CD4-positive, alpha-beta T cell (primary cell): ENCODE measurements around the gene MAZ. TPM values are rescaled to one million over a fixed set of nuclear protein-coding genes. Genes with fewer than 3 reads are reported as not detected.

ENCODE experiments used
- ATAC-seq: fragments of 200-7000 bp; cut with Tn5 transposase; one replicate; pipeline ENCODE4 v1.10.0; 2022; ENCODE audit warnings: mild to moderate bottlenecking; ENCODE audit not compliant: poor library complexity
- CTCF ChIA-PET: fragments of 350-600 bp; sonication (Branson Sonifier 250); formaldehyde crosslinking; loops from one replicate; lab custom pipeline; 2021; ENCODE audit warnings: antibody characterized with exemption, inconsistent platforms; lab: Charles Lee
- POLR2A ChIA-PET: fragments of 350-600 bp; sonication (Branson Sonifier 250); formaldehyde crosslinking; loops from one replicate; lab custom pipeline; 2021; ENCODE audit warnings: antibody characterized with exemption, inconsistent platforms; lab: Charles Lee
- DNase-seq, 14 experiments: peaks; one replicate each; pipeline ENCODE4 v3.0.0-alpha.2; 2013 to 2020; ENCODE audit warnings: mixed read lengths in 2 of 14
- H3K27ac ChIP-seq, 2 donors: one replicate each; pipeline versions ENCODE4 v1.5.1 to v1.7.0; 2013; ENCODE audit warnings: low read length in 2 of 2, low read depth in 1 of 2, mild to moderate bottlenecking in 1 of 2
- H3K27me3 ChIP-seq, 2 experiments: 1 replicate in 1 of 2; 2 replicates in 1 of 2; pipeline versions ENCODE4 v1.6.1 to v1.7.0; 2013; ENCODE audit warnings: low read length in 2 of 2, control low read depth in 1 of 2, mild to moderate bottlenecking in 1 of 2, moderate library complexity in 1 of 2; ENCODE audit not compliant: insufficient read depth in 2 of 2, control insufficient read depth in 1 of 2
- H3K36me3 ChIP-seq: one replicate; pipeline ENCODE4 v1.6.1; 2013; ENCODE audit warnings: low read length, control low read depth; ENCODE audit not compliant: insufficient read depth
- H3K4me1 ChIP-seq: one replicate; pipeline ENCODE4 v1.6.1; 2013; ENCODE audit warnings: low read length, control low read depth; ENCODE audit not compliant: insufficient read depth
- H3K4me3 ChIP-seq: one replicate; pipeline ENCODE4 v1.5.1; 2013; ENCODE audit warnings: mild to moderate bottlenecking, low read length, moderate library complexity
- H3K9me3 ChIP-seq, 2 experiments: 1 replicate in 1 of 2; 2 replicates in 1 of 2; pipeline versions ENCODE4 v1.6.1 to v1.7.0; 2013; ENCODE audit warnings: low read length in 2 of 2, mild to moderate bottlenecking in 2 of 2, control low read depth in 1 of 2, moderate library complexity in 1 of 2; ENCODE audit not compliant: control insufficient read depth in 1 of 2, insufficient read depth in 1 of 2
- H3K27ac Mint-ChIP-seq: one replicate; pipeline ENCODE4 v1.8.0; 2020; ENCODE audit warnings: mixed read lengths
- H3K27me3 Mint-ChIP-seq: one replicate; pipeline ENCODE4 v1.8.0; 2021; ENCODE audit warnings: mixed read lengths
- H3K36me3 Mint-ChIP-seq: one replicate; pipeline ENCODE4 v1.8.0; 2021; ENCODE audit warnings: low read depth, mixed read lengths
- H3K4me1 Mint-ChIP-seq: one replicate; pipeline ENCODE4 v1.8.0; 2021; ENCODE audit warnings: low read depth, mixed read lengths
- H3K4me3 Mint-ChIP-seq: one replicate; pipeline ENCODE4 v1.8.0; 2020; ENCODE audit warnings: mild to moderate bottlenecking, mixed read lengths
- H3K9me3 Mint-ChIP-seq: one replicate; pipeline ENCODE4 v1.8.0; 2020; ENCODE audit warnings: mixed read lengths
- CTCF ChIP-seq: fragments of 200-600 bp; IDR thresholded peaks from one replicate; pipeline ENCODE4 v1.8.0; 2022; ENCODE audit warnings: antibody characterized with exemption, mild to moderate bottlenecking
- intact Hi-C, 2 experiments: fragments of 100-400 bp; cut with DNase I in 1 of 2; cut with micrococcal nuclease in 1 of 2; formaldehyde crosslinking; loops; one replicate each; pipeline versions ENCODE4 v1.15.1 to v1.9.0; 2023 to 2025; cut with DNase I, micrococcal nuclease
- total RNA-seq, 174 experiments: library from RNA in 2 of 174; stranded (reverse) in 2 of 174; gene quantifications; one replicate each; pipeline ENCODE4 v1.2.3 and lab custom pipeline; 2021 to 2026

Gene MAZ
- total RNA-seq, 2 experiments from 2014 or later, result 251 to 253 TPM

- TF ChIP-seq CTCF, result no peak
- Mint-ChIP-seq H3K36me3 (peaks cover 46% of the 10 kb centered on the region), H3K27me3 (no peaks in the 10 kb centered on the region), H3K27ac (peak overlapping the region; percentile 49), H3K9me3 (no peaks in the 10 kb centered on the region), H3K4me1 (peaks cover 79% of the 10 kb centered on the region), H3K4me3 (peak overlapping the region; percentile 73)
- ChIA-PET CTCF (interaction anchor here (1.6 kb wide), 1 partner anchor 34 kb away, joined by 5 read pairs; no protein-coding TSS in a partner anchor), POLR2A (interaction anchor here (1.0 to 10.4 kb wide), 4 partner anchors 9 to 159 kb away, joined by 3 to 190 read pairs (median 76); partner anchors contain the start of genes KIF22 and MAZ)
- H3K27me3 ChIP-seq, result no peaks in the 10 kb centered on the region
- no peaks in the 10 kb centered on the region for H3K9me3 ChIP-seq
- peaks cover 28% of the 10 kb centered on the region for H3K36me3 ChIP-seq
- no peak overlapping the region for H3K27ac ChIP-seq
- intact Hi-C loops, result loop anchor here in 1 of 2 experiments (2.0 kb wide), 1 partner anchor 183 kb away; the partner anchor contains the start of gene INO80E
- H3K4me3 ChIP-seq, result no peak overlapping the region
- H3K4me1 ChIP-seq, result peaks cover 93% of the 10 kb centered on the region
- ATAC-seq (no peak), DNase-seq (peak in 1 of 14 experiments; percentile 39)
These were observed 7.6 kb downstream of the MAZ start for GRCh38 chr16:29813644-29814562.

- peak overlapping the region; percentile 90 for H3K27ac Mint-ChIP-seq
- peak overlapping the region; percentile 95 for H3K4me3 ChIP-seq
- peak in 1 of 14 experiments; percentile 36 for DNase-seq
- ChIA-PET POLR2A (interaction anchor here (1.0 to 10.4 kb wide), 5 partner anchors 9 to 158 kb away, joined by 3 to 190 read pairs (median 46); partner anchors contain the start of genes KCTD13, KIF22 and MAZ), CTCF (interaction anchor here (3.5 to 4.0 kb wide), 2 partner anchors 7 to 12 kb away, joined by 49 to 75 read pairs; partner anchors contain the start of gene MAZ)
- H3K27ac ChIP-seq, result no peak overlapping the region
- no peaks in the 10 kb centered on the region for H3K9me3 ChIP-seq
- H3K4me1 ChIP-seq, result peaks cover 93% of the 10 kb centered on the region
- no peaks in the 10 kb centered on the region for H3K9me3 Mint-ChIP-seq
- peak overlapping the region; percentile 97 for H3K4me3 Mint-ChIP-seq
- H3K27me3 ChIP-seq, result no peaks in the 10 kb centered on the region
- no peak for ATAC-seq
- peaks cover 28% of the 10 kb centered on the region for H3K36me3 ChIP-seq
- H3K36me3 Mint-ChIP-seq, result peaks cover 50% of the 10 kb centered on the region
- no peaks in the 10 kb centered on the region for H3K27me3 Mint-ChIP-seq
- intact Hi-C loops, result loop anchor here in 1 of 2 experiments (2.0 kb wide), 1 partner anchor 182 kb away; the partner anchor contains the start of gene INO80E
- no peak for TF ChIP-seq CTCF
- peaks cover 83% of the 10 kb centered on the region for H3K4me1 Mint-ChIP-seq
These were observed 8.3 kb downstream of the MAZ start for GRCh38 chr16:29814592-29814991.

- Mint-ChIP-seq H3K27me3 (no peaks in the 10 kb centered on the region), H3K36me3 (peaks cover 50% of the 10 kb centered on the region), H3K9me3 (no peaks in the 10 kb centered on the region), H3K4me1 (peaks cover 83% of the 10 kb centered on the region), H3K27ac (peak overlapping the region; percentile 90), H3K4me3 (peak overlapping the region; percentile 97)
- CTCF ChIA-PET, result interaction anchor here (0.6 to 4.0 kb wide), 15 partner anchors 8 to 147 kb away, joined by 3 to 75 read pairs (median 4); partner anchors contain the start of genes CDIPT, KIF22, MAZ and TMEM219
- Histone ChIP-seq H3K9me3 (no peaks in the 10 kb centered on the region), H3K27me3 (no peaks in the 10 kb centered on the region), H3K4me1 (peaks cover 93% of the 10 kb centered on the region), H3K36me3 (peaks cover 28% of the 10 kb centered on the region), H3K27ac (peak overlapping the region; percentile 70 to 84), H3K4me3 (peak overlapping the region; percentile 95)
- ATAC-seq (peak; percentile 24), DNase-seq (peak in 5 of 14 experiments; percentile 29 to 69 (median 49))
- intact Hi-C loops, result loop anchor here in 1 of 2 experiments (2.0 kb wide), 1 partner anchor 182 kb away; the partner anchor contains the start of gene INO80E
- no peak for TF ChIP-seq CTCF
- POLR2A ChIA-PET, result interaction anchor here (0.6 to 10.4 kb wide), 21 partner anchors 10 to 555 kb away, joined by 3 to 190 read pairs (median 4); partner anchors contain the start of genes ASPHD1, CDIPT, KCTD13 and KIF22
These were observed 8.8 kb downstream of the MAZ start for GRCh38 chr16:29815032-29815721.
